A673 (cell line): ENCODE measurements around the gene YEATS2. TPM values are rescaled to one million over a fixed set of nuclear protein-coding genes. Genes with fewer than 3 reads are reported as not detected.
A peak's percentile ranks its signal among the peaks of the same experiment; 100 is the strongest.

ENCODE experiments used
- BruUV-seq: library from RNA; stranded (reverse); fragments of 400-500 nt; replicated peaks from 2 replicates; lab custom pipeline; 2021; lab: Mats Ljungman, UMichigan
- CTCF ChIA-PET: fragments of 300-600 bp; sonication (Branson Sonifier 250); formaldehyde crosslinking; loops from one replicate; lab custom pipeline; 2022; ENCODE audit warnings: antibody characterized with exemption; lab: Charles Lee
- POLR2A ChIA-PET: fragments of 300-600 bp; sonication (Branson Sonifier 250); formaldehyde crosslinking; loops from one replicate; lab custom pipeline; 2022; ENCODE audit warnings: antibody characterized with exemption; ENCODE audit not compliant: low non-redundant PET; lab: Charles Lee
- DNase-seq: peaks from one replicate; pipeline ENCODE4 v3.0.0-alpha.2; 2015; ENCODE audit warnings: low spot score
- H3K27ac ChIP-seq: fragments of 200-600 bp; sonication (generic); 2 replicates; pipeline ENCODE4 v1.5.1; 2016; ENCODE audit warnings: mixed run types, low read depth, mild to moderate bottlenecking, mixed read lengths, antibody characterized with exemption, low read length; ENCODE audit not compliant: poor library complexity, severe bottlenecking
- H3K27me3 ChIP-seq: fragments of 200-600 bp; sonication (generic); replicated peaks from 2 replicates; pipeline ENCODE4 v1.6.1; 2017; ENCODE audit warnings: mixed run types, low read depth, mild to moderate bottlenecking, mixed read lengths, antibody characterized with exemption, low read length; ENCODE audit not compliant: insufficient read depth, poor library complexity
- H3K36me3 ChIP-seq: fragments of 200-600 bp; sonication (generic); 2 replicates; pipeline ENCODE4 v1.6.1; 2016; ENCODE audit warnings: mixed run types, mild to moderate bottlenecking, mixed read lengths, antibody characterized with exemption, low read length; ENCODE audit not compliant: insufficient read depth, poor library complexity, severe bottlenecking
- H3K4me1 ChIP-seq: fragments of 200-600 bp; sonication (generic); 2 replicates; pipeline ENCODE4 v1.6.1; 2017; ENCODE audit warnings: mixed run types, mild to moderate bottlenecking, mixed read lengths, antibody characterized with exemption, low read length; ENCODE audit not compliant: insufficient read depth, poor library complexity, severe bottlenecking
- H3K4me3 ChIP-seq: fragments of 200-600 bp; sonication (generic); 2 replicates; pipeline ENCODE4 v1.5.1; 2016; ENCODE audit warnings: low read depth, mixed run types, mild to moderate bottlenecking, mixed read lengths, low read length; ENCODE audit not compliant: poor library complexity, severe bottlenecking
- H3K9me3 ChIP-seq: fragments of 200-600 bp; sonication (generic); 2 replicates; pipeline ENCODE4 v1.6.1; 2016; ENCODE audit warnings: mixed run types, low read depth, mild to moderate bottlenecking, mixed read lengths, antibody characterized with exemption, low read length; ENCODE audit not compliant: poor library complexity, severe bottlenecking
- EZH2 ChIP-seq: fragments of 200-600 bp; sonication (generic); IDR thresholded peaks from 2 replicates; pipeline ENCODE4 v1.6.1; 2017; ENCODE audit warnings: borderline replicate concordance, low read depth, mild to moderate bottlenecking, mixed read lengths, antibody characterized with exemption, low read length; ENCODE audit not compliant: poor library complexity, severe bottlenecking
- intact Hi-C: fragments of 100-400 bp; cut with micrococcal nuclease; formaldehyde crosslinking; loops from one replicate; pipeline ENCODE4 v1.10.0; 2022; ENCODE audit not compliant: unreplicated experiment
- total RNA-seq: library from RNA; stranded (reverse); gene quantifications from 2 replicates; pipeline ENCODE4 v1.2.3, GENCODE V29; 2021
- TF ChIP-seq, protein P1 (sequence below): fragments of 300-800, 200-600 bp; sonication (generic); conservative IDR thresholded peaks from 2 replicates; pipeline ENCODE4 v1.5.1; 2017; ENCODE audit warnings: low read depth, mild to moderate bottlenecking, antibody characterized with exemption, low read length, moderate library complexity, mixed read lengths

The YEATS2 gene
- total RNA-seq, 1 experiment from 2014 or later = 40.7 TPM

- no peak overlapping the region for H3K27ac ChIP-seq
- TF ChIP-seq EZH2 = no peak
- TF ChIP-seq, protein P1, sequence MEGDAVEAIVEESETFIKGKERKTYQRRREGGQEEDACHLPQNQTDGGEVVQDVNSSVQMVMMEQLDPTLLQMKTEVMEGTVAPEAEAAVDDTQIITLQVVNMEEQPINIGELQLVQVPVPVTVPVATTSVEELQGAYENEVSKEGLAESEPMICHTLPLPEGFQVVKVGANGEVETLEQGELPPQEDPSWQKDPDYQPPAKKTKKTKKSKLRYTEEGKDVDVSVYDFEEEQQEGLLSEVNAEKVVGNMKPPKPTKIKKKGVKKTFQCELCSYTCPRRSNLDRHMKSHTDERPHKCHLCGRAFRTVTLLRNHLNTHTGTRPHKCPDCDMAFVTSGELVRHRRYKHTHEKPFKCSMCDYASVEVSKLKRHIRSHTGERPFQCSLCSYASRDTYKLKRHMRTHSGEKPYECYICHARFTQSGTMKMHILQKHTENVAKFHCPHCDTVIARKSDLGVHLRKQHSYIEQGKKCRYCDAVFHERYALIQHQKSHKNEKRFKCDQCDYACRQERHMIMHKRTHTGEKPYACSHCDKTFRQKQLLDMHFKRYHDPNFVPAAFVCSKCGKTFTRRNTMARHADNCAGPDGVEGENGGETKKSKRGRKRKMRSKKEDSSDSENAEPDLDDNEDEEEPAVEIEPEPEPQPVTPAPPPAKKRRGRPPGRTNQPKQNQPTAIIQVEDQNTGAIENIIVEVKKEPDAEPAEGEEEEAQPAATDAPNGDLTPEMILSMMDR = no peak
- no TSS peak for BruUV-seq
- no peaks in the 10 kb centered on the region for H3K27me3 ChIP-seq
- ChIA-PET CTCF (no interaction called here), POLR2A (no interaction called here)
- no peaks in the 10 kb centered on the region for H3K9me3 ChIP-seq
- H3K4me3 ChIP-seq = no peak overlapping the region
- H3K36me3 ChIP-seq = peaks cover 85% of the 10 kb centered on the region
- peaks cover 6% of the 10 kb centered on the region for H3K4me1 ChIP-seq
- peak; percentile 77 for DNase-seq
- intact Hi-C loops = no loop called here
Observed at GRCh38 chr3:183725387-183725786, 27.8 kb downstream of the YEATS2 start.

DNA sequence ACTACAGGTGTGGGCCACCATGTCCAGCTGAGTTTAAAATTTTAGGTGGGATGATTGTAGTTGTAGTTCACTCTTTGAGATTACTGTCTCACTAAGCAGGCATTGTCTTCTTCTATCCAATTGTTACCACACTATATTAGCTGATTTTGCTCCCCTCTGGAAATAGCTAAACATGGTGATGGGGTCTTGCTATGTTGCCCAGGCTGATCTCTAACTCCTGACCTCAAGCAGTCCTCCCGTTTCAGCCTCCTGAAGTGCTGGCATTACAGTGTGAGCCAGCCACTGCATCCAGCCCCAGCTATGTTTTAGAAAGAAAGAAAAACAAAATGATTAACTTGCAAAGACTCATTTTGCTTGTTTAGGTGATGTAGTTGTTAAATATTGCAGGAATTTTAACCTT lies 30.6 kb downstream of the YEATS2 start:
- CTCF ChIA-PET = no interaction called here
- BruUV-seq = no TSS peak

GRCh38 chr3:183730361-183730760 lies 32.8 kb downstream of the YEATS2 start:
- intact Hi-C loops = no loop called here
- Histone ChIP-seq H3K4me3 (no peak overlapping the region), H3K27ac (no peak overlapping the region), H3K4me1 (peaks cover 2% of the 10 kb centered on the region), H3K9me3 (no peaks in the 10 kb centered on the region), H3K27me3 (no peaks in the 10 kb centered on the region), H3K36me3 (peaks cover 77% of the 10 kb centered on the region)
- ChIA-PET CTCF (no interaction called here), POLR2A (no interaction called here)
- BruUV-seq = no TSS peak
- TF ChIP-seq, protein P1 = no peak
- TF ChIP-seq EZH2 = no peak
- no peak for DNase-seq

More for the DNA sequence above, 30.6 kb downstream of the YEATS2 start:
- TF ChIP-seq, protein P1 = no peak
- TF ChIP-seq EZH2 = no peak
- POLR2A ChIA-PET = no interaction called here
- Histone ChIP-seq H3K4me3 (no peak overlapping the region), H3K9me3 (no peaks in the 10 kb centered on the region), H3K4me1 (peaks cover 6% of the 10 kb centered on the region), H3K27ac (no peak overlapping the region), H3K27me3 (no peaks in the 10 kb centered on the region), H3K36me3 (peaks cover 85% of the 10 kb centered on the region)
- no peak for DNase-seq
- intact Hi-C loops = no loop called here
